Astrocyte (in vitro differentiated cells and primary cell): Measurements from ENCODE around the gene PPP6R1. TPM values are rescaled to one million over a fixed set of nuclear protein-coding genes. Genes with fewer than 3 reads are reported as not detected.

ENCODE experiments used
- DNase-seq: peaks from one replicate; pipeline ENCODE4 v3.0.0-alpha.2; 2010; ENCODE audit warnings: low read depth
- FAIRE-seq: peaks from 2 replicates; lab custom pipeline; 2011; peaks lifted over from hg19 to GRCh38; lab: Jason Lieb, UNC
- H2AFZ ChIP-seq: 2 replicates; pipeline ENCODE4 v1.6.0; 2012; ENCODE audit warnings: low read depth, low read length, inconsistent platforms
- H3K27ac ChIP-seq: 2 replicates; pipeline ENCODE4 v1.5.1; 2011; ENCODE audit warnings: low read depth, low read length, inconsistent platforms
- H3K27me3 ChIP-seq: 2 replicates; pipeline ENCODE4 v1.6.0; 2011; ENCODE audit warnings: low read length, inconsistent platforms; ENCODE audit not compliant: insufficient read depth
- H3K36me3 ChIP-seq: 2 replicates; pipeline ENCODE4 v1.5.1; 2011; ENCODE audit warnings: low read length, inconsistent platforms; ENCODE audit not compliant: insufficient read depth
- H3K4me1 ChIP-seq: 2 replicates; pipeline ENCODE4 v1.5.1; 2011; ENCODE audit warnings: low read length, inconsistent platforms; ENCODE audit not compliant: insufficient read depth
- H3K4me2 ChIP-seq: 2 replicates; pipeline ENCODE4 v1.6.0; 2012; ENCODE audit warnings: low read length, inconsistent platforms
- H3K4me3 ChIP-seq: 2 replicates; pipeline ENCODE4 v1.5.1; 2011; ENCODE audit warnings: low read depth, mild to moderate bottlenecking, low read length, inconsistent platforms; ENCODE audit not compliant: insufficient read depth
- H3K79me2 ChIP-seq: 2 replicates; pipeline ENCODE4 v1.6.0; 2012; ENCODE audit warnings: mild to moderate bottlenecking, low read length, inconsistent platforms; ENCODE audit not compliant: insufficient read depth
- H3K9ac ChIP-seq: 2 replicates; pipeline ENCODE4 v1.6.0; 2012; ENCODE audit warnings: mild to moderate bottlenecking, low read length, inconsistent platforms
- H3K9me3 ChIP-seq: 2 replicates; pipeline ENCODE4 v1.5.1; 2012; ENCODE audit warnings: low read depth, mild to moderate bottlenecking, low read length, inconsistent platforms; ENCODE audit not compliant: insufficient read depth
- H4K20me1 ChIP-seq: 2 replicates; pipeline ENCODE4 v1.6.0; 2012; ENCODE audit warnings: low read length, inconsistent platforms; ENCODE audit not compliant: insufficient read depth
- H3K27ac Mint-ChIP-seq: one replicate; pipeline ENCODE4 v1.8.0; 2021; ENCODE audit warnings: mild to moderate bottlenecking, mixed read lengths; ENCODE audit not compliant: unreplicated experiment
- H3K27me3 Mint-ChIP-seq: one replicate; pipeline ENCODE4 v1.8.0; 2021; ENCODE audit warnings: low read depth, mixed read lengths; ENCODE audit not compliant: unreplicated experiment
- H3K36me3 Mint-ChIP-seq: one replicate; pipeline ENCODE4 v1.8.0; 2021; ENCODE audit warnings: low read depth, mixed read lengths; ENCODE audit not compliant: unreplicated experiment
- H3K4me1 Mint-ChIP-seq: one replicate; pipeline ENCODE4 v1.8.0; 2021; ENCODE audit warnings: low read depth, mixed read lengths; ENCODE audit not compliant: unreplicated experiment
- H3K4me3 Mint-ChIP-seq: one replicate; pipeline ENCODE4 v1.8.0; 2021; ENCODE audit warnings: mild to moderate bottlenecking, moderate library complexity, mixed read lengths; ENCODE audit not compliant: unreplicated experiment
- H3K9me3 Mint-ChIP-seq: one replicate; pipeline ENCODE4 v1.8.0; 2021; ENCODE audit warnings: mild to moderate bottlenecking, mixed read lengths; ENCODE audit not compliant: unreplicated experiment
- EZH2 ChIP-seq: IDR thresholded peaks from 2 replicates; pipeline ENCODE4 v1.6.1; 2012; ENCODE audit warnings: mild to moderate bottlenecking, low read length, inconsistent platforms; ENCODE audit not compliant: insufficient read depth
- total RNA-seq: library from RNA; stranded (reverse); gene quantifications from 2 replicates; pipeline ENCODE4 v1.2.1, GENCODE V29; 2021
- TF ChIP-seq, protein P1 (sequence below): IDR thresholded peaks from 2 replicates; pipeline ENCODE4 v1.5.1; 2011; ENCODE audit warnings: low read depth, mild to moderate bottlenecking, inconsistent platforms, low read length, moderate library complexity; ENCODE audit not compliant: insufficient read depth

The PPP6R1 gene
- total RNA-seq, 1 donor from 2014 or later, result 75.2 TPM

DNA sequence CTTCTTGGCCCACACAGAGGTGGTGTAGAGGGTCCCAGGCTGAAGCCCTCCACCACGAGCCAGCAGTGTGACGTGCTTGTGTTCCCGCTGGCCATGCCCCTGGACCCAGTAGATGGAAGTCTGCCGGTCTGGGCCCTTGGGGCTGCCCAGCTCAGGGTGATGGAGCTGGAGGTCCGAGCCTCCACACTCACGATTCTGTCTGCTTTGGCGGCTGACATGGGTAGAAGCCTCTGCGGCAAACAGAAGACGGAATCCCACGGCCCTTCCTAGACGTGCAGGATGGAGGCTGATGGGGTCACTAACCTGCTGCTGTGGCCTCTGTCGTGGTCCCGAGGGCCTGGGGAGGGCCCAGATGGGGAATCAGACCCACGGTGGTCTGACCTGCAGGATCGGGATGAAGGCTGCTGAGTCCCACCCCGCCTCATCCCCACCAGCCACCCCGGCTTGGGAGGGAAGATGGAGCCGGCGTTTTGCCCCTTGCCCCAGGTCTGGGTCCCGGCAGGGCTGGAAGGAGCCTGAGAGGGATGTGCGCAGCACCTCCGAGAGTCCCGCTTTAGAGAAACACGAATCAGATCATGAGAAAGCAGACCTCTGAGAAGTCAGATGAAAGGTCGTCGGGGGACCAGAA lies 34.7 kb downstream of the PPP6R1 start:
- no peak overlapping the region for H3K9ac ChIP-seq
- Mint-ChIP-seq H3K4me1 (no peaks in the 10 kb centered on the region), H3K27ac (no peak overlapping the region), H3K36me3 (peaks cover 16% of the 10 kb centered on the region), H3K27me3 (no peaks in the 10 kb centered on the region), H3K4me3 (no peak overlapping the region), H3K9me3 (no peaks in the 10 kb centered on the region)
- H3K4me3 ChIP-seq, result no peak overlapping the region
- no peak overlapping the region for H3K4me2 ChIP-seq
- TF ChIP-seq, protein P1, sequence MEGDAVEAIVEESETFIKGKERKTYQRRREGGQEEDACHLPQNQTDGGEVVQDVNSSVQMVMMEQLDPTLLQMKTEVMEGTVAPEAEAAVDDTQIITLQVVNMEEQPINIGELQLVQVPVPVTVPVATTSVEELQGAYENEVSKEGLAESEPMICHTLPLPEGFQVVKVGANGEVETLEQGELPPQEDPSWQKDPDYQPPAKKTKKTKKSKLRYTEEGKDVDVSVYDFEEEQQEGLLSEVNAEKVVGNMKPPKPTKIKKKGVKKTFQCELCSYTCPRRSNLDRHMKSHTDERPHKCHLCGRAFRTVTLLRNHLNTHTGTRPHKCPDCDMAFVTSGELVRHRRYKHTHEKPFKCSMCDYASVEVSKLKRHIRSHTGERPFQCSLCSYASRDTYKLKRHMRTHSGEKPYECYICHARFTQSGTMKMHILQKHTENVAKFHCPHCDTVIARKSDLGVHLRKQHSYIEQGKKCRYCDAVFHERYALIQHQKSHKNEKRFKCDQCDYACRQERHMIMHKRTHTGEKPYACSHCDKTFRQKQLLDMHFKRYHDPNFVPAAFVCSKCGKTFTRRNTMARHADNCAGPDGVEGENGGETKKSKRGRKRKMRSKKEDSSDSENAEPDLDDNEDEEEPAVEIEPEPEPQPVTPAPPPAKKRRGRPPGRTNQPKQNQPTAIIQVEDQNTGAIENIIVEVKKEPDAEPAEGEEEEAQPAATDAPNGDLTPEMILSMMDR, result no peak
- TF ChIP-seq EZH2, result no peak
- FAIRE-seq (no peak), DNase-seq (no peak)
- no peaks in the 10 kb centered on the region for H3K36me3 ChIP-seq
- H3K27me3 ChIP-seq, result no peaks in the 10 kb centered on the region
- peaks cover 45% of the 10 kb centered on the region for H4K20me1 ChIP-seq
- H3K27ac ChIP-seq, result no peak overlapping the region
- no peaks in the 10 kb centered on the region for H3K4me1 ChIP-seq
- no peaks in the 10 kb centered on the region for H3K9me3 ChIP-seq
- no peak overlapping the region for H2AFZ ChIP-seq
- no peaks in the 10 kb centered on the region for H3K79me2 ChIP-seq

DNA sequence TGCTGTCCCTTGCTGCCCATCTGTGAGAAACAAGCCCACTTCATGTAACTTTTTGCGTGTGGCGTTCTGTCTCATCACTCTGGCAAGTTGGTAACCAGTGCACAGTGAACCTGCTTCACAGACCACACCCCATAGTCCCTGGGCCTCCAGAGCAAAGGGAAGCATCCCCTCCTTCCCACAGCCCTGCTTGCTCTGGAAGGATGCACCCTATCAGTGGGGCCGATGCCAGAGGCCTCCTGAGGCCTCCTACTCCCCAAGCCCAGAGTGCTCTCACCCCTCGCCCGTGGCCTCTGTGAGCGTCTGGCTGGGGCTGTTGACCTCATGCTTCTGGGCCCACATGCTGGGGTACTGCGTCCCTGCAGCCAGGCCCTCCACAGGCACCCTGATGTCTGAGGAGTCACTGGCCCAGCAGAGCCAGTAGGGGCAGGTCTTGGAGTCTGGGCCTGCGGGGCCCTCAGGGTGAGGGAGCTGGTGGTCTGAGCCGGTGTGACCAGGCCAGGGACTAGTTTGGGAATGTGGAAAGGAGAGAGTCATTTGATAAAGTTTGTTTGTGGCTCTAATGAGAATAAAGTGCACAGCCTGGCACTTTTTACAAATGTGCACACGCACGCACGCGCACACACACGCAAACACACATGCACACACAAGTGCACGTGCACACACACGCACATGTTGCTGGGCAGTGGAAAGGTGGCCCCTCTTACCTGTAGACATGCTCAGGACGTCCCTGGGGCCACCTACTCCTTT lies 35.4 kb downstream of the PPP6R1 start:
- no peak overlapping the region for H3K4me2 ChIP-seq
- peaks cover 16% of the 10 kb centered on the region for H3K36me3 Mint-ChIP-seq
- no peak overlapping the region for H2AFZ ChIP-seq
- H4K20me1 ChIP-seq, result peaks cover 40% of the 10 kb centered on the region
- H3K79me2 ChIP-seq, result no peaks in the 10 kb centered on the region
- no peaks in the 10 kb centered on the region for H3K27me3 Mint-ChIP-seq
- no peaks in the 10 kb centered on the region for H3K27me3 ChIP-seq
- H3K9ac ChIP-seq, result no peak overlapping the region
- no peak overlapping the region for H3K4me3 ChIP-seq
- H3K4me1 Mint-ChIP-seq, result no peaks in the 10 kb centered on the region
- H3K4me3 Mint-ChIP-seq, result no peak overlapping the region
- no peak for DNase-seq
- H3K9me3 ChIP-seq, result no peaks in the 10 kb centered on the region
- H3K27ac ChIP-seq, result no peak overlapping the region
- no peak for FAIRE-seq
- TF ChIP-seq EZH2, result no peak
- TF ChIP-seq, protein P1, result no peak
- H3K9me3 Mint-ChIP-seq, result no peaks in the 10 kb centered on the region
- H3K4me1 ChIP-seq, result no peaks in the 10 kb centered on the region
- no peaks in the 10 kb centered on the region for H3K36me3 ChIP-seq
- peak overlapping the region; percentile 83 for H3K27ac Mint-ChIP-seq

DNA sequence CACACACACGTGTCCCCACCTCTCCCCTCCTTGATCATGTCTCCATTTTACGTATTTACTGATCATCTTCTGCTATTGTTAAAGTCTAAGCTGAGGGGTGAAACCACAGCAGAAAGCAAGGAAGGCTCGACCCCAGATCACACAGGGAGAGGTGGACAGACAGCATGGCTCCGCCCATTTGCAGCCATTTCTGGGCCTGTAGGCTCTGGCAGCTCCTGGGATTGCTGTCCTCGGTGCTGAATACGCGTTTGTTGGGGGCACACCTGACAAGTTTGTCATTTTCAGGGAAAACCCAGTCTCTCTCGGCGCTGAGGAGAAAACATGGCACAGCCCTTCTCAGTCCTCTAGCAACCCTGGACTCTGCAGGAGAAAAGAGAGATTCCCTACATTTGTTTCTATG lies 38.3 kb downstream of the PPP6R1 start:
- no peaks in the 10 kb centered on the region for H3K27me3 ChIP-seq
- peaks cover 8% of the 10 kb centered on the region for H3K4me1 Mint-ChIP-seq
- no peaks in the 10 kb centered on the region for H3K79me2 ChIP-seq
- H3K27ac ChIP-seq, result no peak overlapping the region
- no peaks in the 10 kb centered on the region for H3K36me3 ChIP-seq
- H3K36me3 Mint-ChIP-seq, result peaks cover 7% of the 10 kb centered on the region
- H3K9me3 Mint-ChIP-seq, result peaks cover 3% of the 10 kb centered on the region
- DNase-seq (no peak), FAIRE-seq (no peak)
- H3K4me1 ChIP-seq, result peaks cover 7% of the 10 kb centered on the region
- no peak overlapping the region for H2AFZ ChIP-seq
- no peak overlapping the region for H3K27ac Mint-ChIP-seq
- TF ChIP-seq, protein P1, result no peak
- no peak for TF ChIP-seq EZH2
- peaks cover 27% of the 10 kb centered on the region for H4K20me1 ChIP-seq
- no peaks in the 10 kb centered on the region for H3K9me3 ChIP-seq
- no peak overlapping the region for H3K4me2 ChIP-seq
- no peak overlapping the region for H3K9ac ChIP-seq
- no peak overlapping the region for H3K4me3 ChIP-seq
- H3K4me3 Mint-ChIP-seq, result no peak overlapping the region
- H3K27me3 Mint-ChIP-seq, result no peaks in the 10 kb centered on the region
